HL-60/S4 (cell line): ENCODE data around the gene CCDC77.

Experiments used
- in situ Hi-C: fragments of 300-500 bp; cut with MboI; formaldehyde crosslinking; loops from 2 replicates; pipeline ENCODE4 v1.14.3; 2022; ENCODE audit warnings: low sequenced_read_pairs

CCDC77 gene

DNA sequence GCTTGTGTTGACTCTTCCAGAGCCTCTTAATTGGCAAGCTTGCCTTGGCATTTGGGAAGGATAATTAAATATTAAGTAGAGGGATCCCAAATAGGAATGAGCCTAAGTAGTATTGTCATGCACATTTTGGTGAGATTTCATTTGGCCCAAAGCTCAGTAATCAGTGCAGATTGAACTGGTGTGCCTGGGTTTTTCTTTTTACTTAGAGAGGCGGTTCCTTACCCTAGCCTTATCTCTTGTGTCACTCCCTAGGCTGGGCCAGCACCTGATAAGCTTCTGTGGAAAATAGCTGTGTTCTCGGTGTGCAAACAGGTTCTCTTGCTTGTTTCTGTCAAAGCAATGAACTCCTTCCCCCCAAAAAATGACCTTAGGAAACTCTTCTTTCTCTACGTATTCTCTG, 49.0 kb downstream of the CCDC77 start:
- in situ Hi-C loops = loop anchor here (10.0 kb wide), 1 partner anchor 84 kb away; no protein-coding TSS in a partner anchor

DNA sequence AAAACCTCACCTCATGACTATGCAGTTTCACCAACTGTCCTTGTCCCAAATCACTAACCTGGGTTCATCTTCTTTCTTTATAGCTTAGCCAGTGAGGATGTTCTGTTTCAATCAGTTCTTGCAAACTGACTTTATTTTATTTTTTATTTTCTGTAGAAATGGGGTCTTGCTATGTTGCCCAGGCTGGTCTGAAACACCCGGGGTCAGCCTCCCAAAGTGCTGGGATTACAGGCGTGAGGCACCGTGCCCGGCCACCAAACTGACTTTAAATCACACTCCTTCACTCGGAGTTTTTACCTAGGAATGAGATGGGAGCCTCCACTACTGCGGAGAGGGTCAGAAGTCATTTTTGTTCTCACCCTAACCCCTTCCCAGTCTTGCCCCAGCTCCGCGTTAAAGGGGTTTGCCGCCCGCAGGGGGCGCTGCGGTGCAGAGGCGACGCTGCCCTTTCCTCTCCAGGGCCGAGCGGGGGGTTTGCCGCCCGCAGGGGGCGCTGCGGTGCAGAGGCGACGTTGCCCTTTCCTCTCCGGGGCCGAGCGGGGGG, 51.3 kb downstream of the CCDC77 start:
- in situ Hi-C loops = loop anchor here (10.0 kb wide), 1 partner anchor 82 kb away; no protein-coding TSS in a partner anchor

DNA sequence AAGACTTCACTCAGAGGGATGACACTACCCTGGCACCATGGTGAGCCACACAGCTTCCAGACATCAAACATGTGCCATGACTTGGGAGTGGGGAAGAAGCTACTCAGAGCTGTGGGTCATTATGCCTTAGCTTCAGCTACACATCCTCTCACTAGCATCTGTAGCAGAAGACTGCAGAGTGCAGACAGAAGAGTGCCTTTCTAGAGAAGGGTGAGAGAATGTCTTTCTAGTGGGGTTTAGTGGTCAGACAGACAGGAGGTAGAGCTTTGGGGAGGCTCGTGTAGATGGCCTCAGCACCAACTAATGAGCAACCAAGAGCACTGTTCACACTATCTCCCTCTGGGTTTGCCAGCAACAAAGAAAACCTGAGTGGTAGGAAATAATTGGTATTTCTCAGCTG, 53.4 kb downstream of the CCDC77 start:
- in situ Hi-C loops = loop anchor here (5.0 to 10.0 kb wide), 2 partner anchors 80 to 97 kb away; no protein-coding TSS in a partner anchor

DNA sequence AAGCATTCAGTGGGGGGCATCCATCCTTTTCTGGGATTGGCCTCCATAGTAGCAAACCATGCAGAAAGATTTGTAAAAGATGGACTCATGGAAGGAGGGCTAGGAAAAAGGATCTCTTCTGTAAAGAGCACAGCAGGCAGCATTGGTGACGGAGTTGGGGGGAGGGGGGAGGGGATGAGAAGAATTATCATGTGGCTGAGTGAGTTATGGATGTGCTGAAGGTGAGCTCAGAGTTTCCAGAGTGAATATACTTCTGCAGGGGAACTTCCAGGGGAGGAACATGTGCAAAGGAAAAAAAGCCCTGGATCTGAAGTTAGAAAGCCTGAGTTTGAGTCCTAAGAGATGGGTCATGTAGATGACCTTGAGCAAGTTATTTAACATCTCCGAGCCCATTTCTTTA, 54.4 kb downstream of the CCDC77 start:
- in situ Hi-C loops = loop anchor here (5.0 to 10.0 kb wide), 2 partner anchors 79 to 96 kb away; no protein-coding TSS in a partner anchor

DNA sequence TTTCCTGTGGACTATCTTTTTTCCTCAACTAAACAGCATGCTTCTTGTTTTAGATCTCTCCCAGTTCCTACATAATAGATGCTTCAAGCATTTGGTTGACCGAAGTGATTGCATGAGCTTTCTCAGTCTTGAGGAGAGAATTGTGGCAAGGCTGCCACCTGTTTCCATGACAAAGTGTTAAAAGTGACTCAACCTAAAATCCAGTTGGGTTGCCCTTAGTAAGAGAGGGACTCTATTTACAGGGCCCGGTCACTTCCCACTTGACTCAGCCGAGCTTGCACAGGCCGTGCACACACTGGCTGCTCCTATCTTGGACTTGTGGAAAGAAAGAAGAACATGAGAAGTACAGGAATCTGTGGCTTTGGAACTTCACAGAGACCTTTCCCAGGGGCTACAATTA, 56.2 kb downstream of the CCDC77 start:
- in situ Hi-C loops = loop anchor here (5.0 to 10.0 kb wide), 2 partner anchors 77 to 95 kb away; no protein-coding TSS in a partner anchor

DNA sequence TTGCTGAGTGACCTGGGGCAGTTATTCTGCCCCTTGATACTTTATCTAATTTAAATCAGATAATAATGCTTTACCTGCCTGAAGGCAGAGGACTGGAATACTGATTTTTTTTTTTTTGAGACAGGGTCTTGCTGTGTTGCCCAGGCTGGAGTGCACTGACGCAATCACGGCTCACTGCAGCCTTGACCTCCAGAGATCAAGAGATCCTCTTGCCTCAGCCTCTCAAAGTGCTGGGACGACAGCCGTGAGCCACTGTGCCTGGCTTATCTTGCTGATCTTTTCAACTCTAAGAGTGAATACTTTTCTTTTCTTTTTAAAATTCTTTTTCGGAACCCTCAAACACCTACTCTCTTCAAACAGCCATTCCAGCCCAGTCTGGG, 57.6 kb downstream of the CCDC77 start:
- in situ Hi-C loops = loop anchor here (5.0 to 10.0 kb wide), 2 partner anchors 76 to 93 kb away; no protein-coding TSS in a partner anchor

DNA sequence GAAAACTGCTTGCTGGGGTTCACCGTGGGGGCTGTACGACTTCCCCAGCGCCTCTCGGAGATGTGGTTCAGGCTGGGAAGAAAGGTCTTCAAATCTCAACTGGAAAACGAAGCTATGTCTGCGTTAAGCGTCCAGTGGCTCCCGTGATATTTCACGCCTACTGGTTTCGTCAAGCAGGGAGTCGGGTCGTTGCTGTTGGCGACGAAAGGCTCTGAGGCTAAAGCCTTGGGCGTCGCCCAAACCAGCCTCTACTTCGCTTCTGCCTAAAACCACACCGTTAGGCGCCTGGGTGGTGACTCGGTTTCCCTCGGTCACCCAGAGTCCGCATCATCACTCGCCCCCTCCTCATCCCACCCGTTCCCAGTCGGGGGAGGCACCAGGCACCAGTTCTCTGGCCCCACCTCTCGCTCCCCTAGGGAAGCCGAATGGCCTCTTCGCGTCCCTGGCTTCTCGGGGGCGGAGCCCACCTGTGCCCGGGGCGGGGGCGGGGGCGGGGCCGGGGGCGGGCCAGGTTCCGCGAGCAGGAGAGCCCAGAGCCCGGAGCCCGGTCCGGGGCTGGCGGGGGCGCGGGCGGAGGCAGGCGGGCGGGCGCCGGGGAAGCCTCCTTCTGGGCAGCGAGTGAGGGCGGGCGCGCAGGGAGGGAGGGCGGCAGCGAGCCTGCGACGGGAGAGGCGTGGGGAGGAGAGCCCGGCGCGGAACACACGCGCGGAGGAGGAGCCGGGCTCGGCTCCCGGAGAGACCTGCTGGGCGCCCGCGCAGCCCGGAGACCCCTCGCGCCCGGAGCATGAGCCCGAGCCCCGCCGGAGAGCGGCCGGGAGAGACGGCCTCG, 58.2 kb downstream of the CCDC77 start, which contains the start of gene B4GALNT3:
B4GALNT3 (plus strand) TSS at position 510 of the 829 bp plus-strand sequence. CDS start 438 bp downstream, outside the sequence.
- in situ Hi-C loops = loop anchor here (5.0 to 10.0 kb wide), 2 partner anchors 75 to 93 kb away; no protein-coding TSS in a partner anchor

DNA sequence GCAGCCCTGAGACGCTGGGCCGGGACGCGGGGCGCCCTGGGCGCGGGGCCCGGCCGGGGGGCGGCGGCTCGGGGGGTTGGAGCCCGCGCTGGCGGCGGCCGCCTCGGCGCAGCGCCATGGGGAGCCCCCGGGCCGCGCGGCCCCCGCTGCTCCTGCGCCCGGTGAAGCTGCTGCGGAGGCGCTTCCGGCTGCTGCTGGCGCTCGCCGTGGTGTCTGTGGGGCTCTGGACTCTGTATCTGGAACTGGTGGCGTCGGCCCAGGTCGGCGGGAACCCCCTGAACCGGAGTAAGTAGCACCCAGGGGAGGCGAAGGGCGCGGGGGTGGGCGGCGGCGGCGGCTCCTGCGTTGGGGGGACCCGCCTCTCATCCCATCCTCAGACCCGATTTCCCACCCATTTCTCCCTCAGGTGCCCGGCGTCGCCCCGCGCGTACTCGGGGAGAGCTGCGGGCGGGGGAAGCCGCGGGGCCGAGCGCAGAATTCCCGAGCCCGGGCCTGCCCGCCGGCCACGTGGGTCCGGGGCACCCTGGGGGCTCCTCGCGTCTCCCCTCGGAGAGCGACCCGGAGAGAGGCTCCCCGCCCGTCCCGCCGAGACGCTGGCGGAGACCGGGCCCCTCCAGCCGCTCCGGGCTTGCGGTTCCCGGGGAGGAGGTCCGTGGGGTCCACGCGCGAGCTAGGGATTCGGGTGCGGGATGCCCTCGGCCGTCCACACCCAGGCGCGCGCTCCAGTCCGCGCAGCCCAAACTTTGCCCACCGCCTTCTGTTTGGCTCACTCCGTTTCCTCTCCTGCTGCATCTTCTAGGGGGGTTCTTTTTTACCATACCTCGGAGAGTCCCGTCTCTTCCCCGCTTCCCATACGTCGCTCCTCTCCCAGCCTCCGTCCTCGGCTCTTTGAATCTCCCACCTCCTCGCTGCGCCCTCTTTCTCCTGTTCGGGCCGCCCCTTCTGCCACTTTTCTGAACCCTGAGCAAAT, 59.1 kb downstream of the CCDC77 start:
- in situ Hi-C loops = no loop called here

DNA sequence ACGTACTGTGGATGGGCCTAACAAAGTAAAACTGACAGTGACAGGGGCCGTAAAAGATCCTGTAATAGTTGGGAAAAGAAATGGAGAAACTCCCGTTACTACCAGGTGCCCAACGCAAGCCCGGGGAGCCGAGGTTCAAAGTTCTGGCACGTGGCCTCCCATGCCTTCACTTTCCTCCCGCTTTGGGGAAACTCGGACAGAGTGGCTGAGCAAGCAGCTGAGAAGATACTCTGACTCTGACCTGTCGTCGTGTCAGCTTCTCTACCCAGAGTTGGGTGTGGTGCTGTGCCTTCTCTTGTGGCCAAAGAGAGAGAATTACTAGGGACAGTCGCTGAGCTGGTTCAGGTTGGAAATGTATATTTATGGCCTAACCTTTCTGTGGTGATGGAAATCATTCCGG, 60.0 kb downstream of the CCDC77 start:
- in situ Hi-C loops = no loop called here

DNA sequence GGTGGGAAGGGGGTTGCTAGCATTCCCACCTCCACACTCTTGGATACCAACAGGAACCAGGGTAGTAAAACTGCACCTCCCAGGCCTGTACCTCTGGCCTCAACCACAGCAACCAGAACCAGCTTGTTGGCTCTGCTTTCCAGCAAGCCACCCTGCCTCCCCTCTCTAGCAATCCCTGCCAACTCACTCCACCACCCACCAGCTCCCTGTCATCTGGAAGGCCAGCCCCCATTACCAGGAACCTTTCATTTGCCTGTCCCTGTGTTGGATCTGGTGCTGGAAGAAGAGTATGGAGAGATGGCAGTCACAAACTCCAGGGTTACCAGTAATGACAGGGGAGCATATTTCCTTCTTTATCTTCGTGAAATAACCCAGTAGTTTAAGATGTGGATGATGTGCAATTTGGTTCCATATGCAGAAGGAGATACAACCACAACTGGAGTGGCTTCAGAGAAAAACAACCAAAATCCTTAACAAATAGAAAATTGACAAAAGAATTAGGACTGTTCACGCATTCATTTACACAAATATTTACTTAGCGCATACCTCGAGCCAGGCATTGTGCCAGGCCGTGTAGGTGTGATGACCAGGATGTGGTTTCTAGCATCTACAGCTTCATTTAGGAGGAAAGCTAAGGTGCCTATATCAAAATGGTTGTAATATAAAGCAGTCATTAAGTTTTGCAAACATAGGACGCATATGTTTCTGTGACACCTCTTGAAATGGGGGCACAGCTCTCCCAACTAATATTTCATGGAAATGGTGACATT, 61.7 kb downstream of the CCDC77 start:
- in situ Hi-C loops = no loop called here

DNA sequence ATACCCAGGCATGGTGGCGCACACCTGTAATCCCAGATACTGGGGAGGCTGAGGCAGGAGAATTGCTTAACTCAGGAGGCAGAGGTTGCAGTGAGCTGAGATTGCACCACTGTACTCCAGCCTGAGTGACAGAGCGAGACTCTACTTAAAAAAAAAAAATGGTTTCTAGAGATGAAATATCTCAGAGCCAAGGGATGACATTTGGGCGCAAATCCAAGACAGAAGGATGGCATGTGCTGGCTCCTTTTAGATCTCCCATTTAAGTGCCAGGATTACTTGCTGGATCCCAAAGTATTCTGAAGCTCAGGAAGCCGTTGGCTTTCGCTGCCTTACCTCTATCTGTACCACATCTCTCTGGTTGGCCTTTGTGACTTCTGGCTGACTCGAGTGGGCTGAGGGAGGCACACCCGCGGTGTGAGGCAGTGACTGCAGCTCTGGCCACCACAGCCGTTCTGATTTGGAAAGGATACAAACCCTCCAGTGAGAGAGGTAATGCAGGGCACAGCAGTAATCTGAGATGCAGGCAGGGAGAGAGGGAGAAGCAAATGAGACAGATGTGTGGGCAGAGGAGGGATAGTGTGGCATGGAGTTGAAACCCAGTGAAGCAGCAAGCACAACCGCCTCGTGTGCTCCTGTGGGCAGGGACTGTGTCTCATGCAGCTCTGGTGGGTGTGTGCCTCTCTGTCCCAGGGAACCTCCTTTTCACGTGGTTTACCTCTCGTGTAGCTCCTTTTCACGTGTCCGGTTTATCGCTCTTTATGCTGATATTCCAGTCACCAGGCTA, 63.2 kb downstream of the CCDC77 start:
- in situ Hi-C loops = no loop called here

DNA sequence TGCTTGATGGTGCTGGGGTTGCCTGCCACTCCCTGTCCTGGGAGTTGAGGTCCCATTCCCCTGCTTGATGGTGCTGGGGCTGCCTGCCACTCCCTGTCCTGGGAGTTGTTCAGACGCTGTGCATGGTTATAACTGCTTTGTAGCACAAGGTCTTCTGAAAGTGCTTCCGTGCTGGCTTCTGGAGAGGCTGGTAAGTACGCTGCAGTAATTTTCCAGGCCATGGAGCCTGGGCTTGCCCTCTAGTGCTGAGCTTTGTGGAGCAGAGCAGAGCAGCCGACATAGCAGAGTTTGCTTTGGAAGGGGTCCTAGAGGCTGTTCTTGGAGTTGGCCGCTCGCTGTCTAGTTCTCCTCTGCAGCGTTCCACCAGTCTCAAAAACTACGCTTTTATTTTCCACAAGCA, 64.6 kb downstream of the CCDC77 start:
- in situ Hi-C loops = no loop called here

DNA sequence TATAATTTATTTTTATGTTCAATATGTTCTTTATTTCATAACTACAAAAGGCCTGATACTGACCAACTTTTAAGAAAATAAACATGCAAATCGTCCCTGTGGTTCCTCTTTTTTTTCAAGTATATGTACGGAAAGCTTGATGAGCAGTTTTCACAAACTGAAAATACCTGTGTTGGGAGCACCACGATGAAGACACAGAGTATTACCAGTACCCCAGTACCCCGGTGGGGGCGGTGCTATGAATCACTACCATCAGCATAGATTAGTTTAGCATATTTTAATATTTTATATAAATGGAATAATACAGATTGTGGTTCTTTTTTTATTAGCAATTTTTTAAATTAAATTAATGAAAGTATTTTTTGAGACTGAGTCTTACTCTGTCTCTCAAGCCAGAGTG, 65.3 kb downstream of the CCDC77 start:
- in situ Hi-C loops = no loop called here

DNA sequence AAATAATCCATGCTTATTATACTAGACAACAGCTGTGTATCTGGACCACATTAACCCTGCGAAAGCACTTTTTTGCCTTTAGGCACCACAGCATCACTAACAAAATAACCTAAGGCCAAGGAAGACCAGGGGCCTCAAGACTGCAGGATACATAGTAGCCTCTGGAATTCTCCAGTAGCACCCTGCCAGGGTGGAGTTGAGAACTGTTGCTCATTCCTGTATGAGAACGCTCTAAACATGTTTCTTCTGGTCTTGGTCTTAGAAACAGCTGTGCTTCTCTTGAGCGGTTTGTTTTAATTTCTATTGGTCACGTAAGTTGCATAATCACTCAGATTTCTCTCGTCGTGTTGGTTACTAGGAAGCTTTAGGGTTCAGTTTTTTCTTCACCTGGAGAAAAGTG, 66.1 kb downstream of the CCDC77 start:
- in situ Hi-C loops = no loop called here

DNA sequence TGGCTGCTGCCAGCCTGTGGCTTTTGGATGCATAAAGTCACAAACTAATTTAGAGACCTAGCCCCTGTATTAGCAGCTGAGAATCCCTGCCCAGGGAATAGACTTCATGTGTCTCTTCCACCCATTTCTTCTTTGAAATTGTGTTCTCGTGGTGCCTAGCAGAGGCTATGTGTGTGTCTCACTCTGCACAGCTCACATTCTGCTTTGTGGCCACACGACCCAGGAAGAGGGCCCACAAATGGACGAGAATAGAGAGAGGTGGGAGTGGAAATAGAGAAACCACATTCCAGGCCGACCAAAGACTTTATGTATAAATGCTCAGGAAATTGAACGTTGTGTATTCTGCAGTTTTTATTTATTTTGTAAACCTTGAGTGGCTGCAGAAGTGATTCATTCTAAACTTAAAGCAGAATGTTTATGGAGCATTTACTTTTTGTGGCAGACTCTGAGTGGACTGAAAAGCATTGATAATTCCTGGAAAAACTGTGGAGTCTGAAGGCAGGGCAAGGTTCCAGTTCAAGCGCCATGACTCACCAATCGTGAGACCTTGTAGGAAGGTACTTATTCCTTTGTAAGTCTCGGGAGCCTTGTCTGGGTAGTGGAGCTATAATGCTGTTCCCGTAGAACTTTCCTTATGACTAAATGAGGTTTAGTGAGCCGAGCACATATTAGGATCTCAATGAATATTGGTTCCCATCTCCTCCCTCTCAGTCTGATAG, 67.4 kb downstream of the CCDC77 start:
- in situ Hi-C loops = no loop called here

DNA sequence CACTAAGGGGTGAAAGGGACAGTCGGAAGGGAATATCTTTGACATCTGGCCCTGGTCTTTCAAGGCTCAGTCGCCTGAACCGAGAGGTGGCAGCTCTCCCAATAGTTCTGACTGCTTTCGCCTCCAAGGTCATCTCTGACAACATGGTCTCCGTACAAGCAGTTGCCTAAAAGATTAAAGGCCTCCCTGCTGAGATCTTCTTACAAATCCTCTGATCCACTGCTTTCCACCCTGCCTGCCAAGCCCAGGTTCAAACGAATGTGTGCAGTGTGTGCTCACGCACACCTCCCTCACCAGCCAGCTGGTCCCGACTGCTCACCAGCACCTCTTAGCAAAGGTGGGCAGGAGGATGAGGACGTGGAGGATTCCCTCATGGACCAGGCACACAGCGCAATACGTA, 68.7 kb downstream of the CCDC77 start:
- in situ Hi-C loops = no loop called here

DNA sequence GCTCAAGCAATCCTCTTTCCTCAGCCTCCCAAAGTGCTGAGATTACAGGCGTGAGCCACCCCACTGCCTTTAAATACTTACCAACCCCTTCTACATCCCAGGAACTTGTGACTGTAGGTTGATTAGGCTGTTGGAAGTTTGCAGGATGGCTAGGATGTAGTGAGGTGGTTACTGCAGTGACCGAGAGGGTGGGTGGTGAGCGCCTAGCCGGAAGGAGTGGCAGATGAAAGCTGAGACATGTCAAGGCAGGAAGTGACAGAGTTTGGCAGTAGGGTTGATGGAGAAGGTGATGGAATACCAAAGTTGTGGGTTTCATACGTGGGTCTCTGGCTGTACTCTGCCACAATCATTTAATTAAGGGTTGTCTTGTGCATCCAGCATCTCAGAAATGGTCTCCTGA, 71.8 kb downstream of the CCDC77 start:
- in situ Hi-C loops = no loop called here

DNA sequence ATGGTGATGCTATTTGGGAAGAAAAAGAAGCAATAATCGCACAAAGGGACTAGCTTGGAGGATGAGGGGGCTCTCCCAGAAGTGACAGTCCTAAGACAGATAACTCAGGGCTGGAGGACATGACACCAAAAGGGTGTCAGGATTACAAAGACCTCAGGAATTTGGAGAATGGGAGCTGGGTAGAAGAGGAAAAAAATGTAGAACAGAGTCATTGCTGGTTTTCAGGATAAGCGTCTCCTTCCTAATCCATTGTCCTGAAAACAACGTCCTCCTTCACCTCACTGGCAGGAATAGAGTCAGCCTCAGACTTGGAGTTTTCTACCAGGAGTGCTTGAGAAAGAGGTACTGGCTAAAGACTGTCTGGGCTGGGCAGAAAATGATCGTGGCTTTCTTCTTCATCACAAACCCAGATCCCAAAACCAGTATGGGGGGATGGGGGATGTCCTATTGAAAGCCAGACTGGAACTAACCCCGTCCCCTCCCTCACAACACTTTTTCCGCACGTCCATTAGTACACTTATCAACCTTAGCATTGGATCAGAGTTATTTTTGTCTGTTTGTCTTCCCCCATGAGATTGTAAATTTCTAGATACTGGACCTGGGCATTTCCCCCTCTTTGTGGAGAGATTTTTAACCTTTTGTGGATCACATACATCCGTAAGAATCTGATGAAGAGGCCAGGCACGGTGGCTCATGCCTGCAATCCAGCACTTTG, 72.6 kb downstream of the CCDC77 start:
- in situ Hi-C loops = no loop called here
